T1000 (cell line): ENCODE measurements around the gene BACH2.
"Not testable (repeated sequence)": the region's sequence is repeated elsewhere in the genome, so short reads cannot be mapped to it uniquely, and the experiment has no call there.

ENCODE experiments used
- DNase-seq: peaks from one replicate; lab custom pipeline; 2025; ENCODE audit warnings: mixed read lengths; lab: John Stamatoyannopoulos, UW

Gene BACH2

GRCh38 chr6:89890845-89891528, 405.7 kb downstream of the BACH2 start:
- DNase-seq: not testable (repeated sequence)

- DNase-seq: no peak
Measured at GRCh38 chr6:89888871-89889270, 407.8 kb downstream of the BACH2 start.

GRCh38 chr6:89888138-89888514, 408.5 kb downstream of the BACH2 start:
- DNase-seq: no peak

- DNase-seq: no peak
Measured at GRCh38 chr6:89887452-89888137, 409.0 kb downstream of the BACH2 start.

- DNase-seq: no peak
Measured at GRCh38 chr6:89886378-89887120, 410.1 kb downstream of the BACH2 start.
